Upper lobe of left lung (tissue), 4 donors: ENCODE measurements around the gene PPP1R13B.

Experiments used
- POLR2A ChIP-seq, 4 donors: fragments of 450-650 bp; IDR thresholded peaks; one replicate each; pipeline ENCODE4 v1.5.1; 2016 to 2017; ENCODE audit warnings: antibody characterized with exemption in 4 of 4, mild to moderate bottlenecking in 2 of 4
- TF ChIP-seq, protein P1 (sequence below), 6 experiments: fragments of 450-650 bp in 4 of 6; fragments of 200-600 bp in 2 of 6; sonication (generic) in 2 of 6; IDR thresholded peaks; one replicate each; pipeline ENCODE4 v1.5.1; 2016 to 2019; ENCODE audit warnings: antibody characterized with exemption in 6 of 6

GRCh38 chr14:103721334-103722120 is 125.8 kb downstream of the PPP1R13B start:
- TF ChIP-seq, protein P1, sequence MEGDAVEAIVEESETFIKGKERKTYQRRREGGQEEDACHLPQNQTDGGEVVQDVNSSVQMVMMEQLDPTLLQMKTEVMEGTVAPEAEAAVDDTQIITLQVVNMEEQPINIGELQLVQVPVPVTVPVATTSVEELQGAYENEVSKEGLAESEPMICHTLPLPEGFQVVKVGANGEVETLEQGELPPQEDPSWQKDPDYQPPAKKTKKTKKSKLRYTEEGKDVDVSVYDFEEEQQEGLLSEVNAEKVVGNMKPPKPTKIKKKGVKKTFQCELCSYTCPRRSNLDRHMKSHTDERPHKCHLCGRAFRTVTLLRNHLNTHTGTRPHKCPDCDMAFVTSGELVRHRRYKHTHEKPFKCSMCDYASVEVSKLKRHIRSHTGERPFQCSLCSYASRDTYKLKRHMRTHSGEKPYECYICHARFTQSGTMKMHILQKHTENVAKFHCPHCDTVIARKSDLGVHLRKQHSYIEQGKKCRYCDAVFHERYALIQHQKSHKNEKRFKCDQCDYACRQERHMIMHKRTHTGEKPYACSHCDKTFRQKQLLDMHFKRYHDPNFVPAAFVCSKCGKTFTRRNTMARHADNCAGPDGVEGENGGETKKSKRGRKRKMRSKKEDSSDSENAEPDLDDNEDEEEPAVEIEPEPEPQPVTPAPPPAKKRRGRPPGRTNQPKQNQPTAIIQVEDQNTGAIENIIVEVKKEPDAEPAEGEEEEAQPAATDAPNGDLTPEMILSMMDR (IDR thresholded peaks at IDR 0.05): no peak
- no peak for TF ChIP-seq POLR2A (IDR thresholded peaks at IDR 0.05)
